PC-3 (cell line): ENCODE data around the gene PPP6R2. TPM values are rescaled to one million over a fixed set of nuclear protein-coding genes. Genes with fewer than 3 reads are reported as not detected.

Source experiments
- ATAC-seq: fragments of 200-7000 bp; cut with Tn5 transposase; 2 replicates; pipeline ENCODE4 v1.9.1; 2020; ENCODE audit warnings: mild to moderate bottlenecking, moderate library complexity
- BruUV-seq: library from RNA; stranded (reverse); fragments of 400-500 nt; replicated peaks from 2 replicates; lab custom pipeline; 2021; lab: Mats Ljungman, UMichigan
- CTCF ChIA-PET: fragments of 300-600 bp; sonication (Branson Sonifier 250); formaldehyde crosslinking; loops from one replicate; lab custom pipeline; 2022; ENCODE audit warnings: antibody characterized with exemption; lab: Charles Lee
- POLR2A ChIA-PET: fragments of 300-600 bp; sonication (Branson Sonifier 250); formaldehyde crosslinking; loops from one replicate; lab custom pipeline; 2022; ENCODE audit warnings: antibody characterized with exemption; ENCODE audit not compliant: unreplicated experiment; lab: Charles Lee
- DNase-seq: peaks from one replicate; pipeline ENCODE4 v3.0.0-alpha.2; 2015
- H2AFZ ChIP-seq: fragments of 300-600 bp; sonication (generic); 2 replicates; pipeline ENCODE4 v1.6.0; 2016; ENCODE audit warnings: antibody characterized with exemption, low read length
- H3F3A ChIP-seq: fragments of 300-600 bp; sonication (generic); one replicate; pipeline ENCODE4 v1.6.0; 2017; ENCODE audit warnings: antibody characterized with exemption, low read length, control low read depth, mild to moderate bottlenecking; ENCODE audit not compliant: unreplicated experiment
- H3K27ac ChIP-seq: fragments of 300-600 bp; sonication (generic); 2 replicates; pipeline ENCODE4 v1.5.1; 2016; ENCODE audit warnings: mild to moderate bottlenecking, low read length
- H3K27me3 ChIP-seq: fragments of 300-600 bp; sonication (generic); 2 replicates; pipeline ENCODE4 v1.6.1; 2016; ENCODE audit warnings: low read length, mixed read lengths
- H3K36me3 ChIP-seq: fragments of 300-600 bp; sonication (generic); 2 replicates; pipeline ENCODE4 v1.6.1; 2016; ENCODE audit warnings: low read depth, mixed run types, low read length, mixed read lengths
- H3K4me1 ChIP-seq: fragments of 300-600 bp; sonication (generic); 2 replicates; pipeline ENCODE4 v1.5.1; 2016; ENCODE audit warnings: low read length; ENCODE audit not compliant: insufficient read depth
- H3K4me2 ChIP-seq: fragments of 300-600 bp; sonication (generic); 2 replicates; pipeline ENCODE4 v1.6.0; 2016; ENCODE audit warnings: low read length
- H3K4me3 ChIP-seq: fragments of 300-600 bp; sonication (generic); 2 replicates; pipeline ENCODE4 v1.5.1; 2016; ENCODE audit warnings: mild to moderate bottlenecking, low read length, mixed read lengths
- H3K79me2 ChIP-seq: fragments of 300-600 bp; sonication (generic); 2 replicates; pipeline ENCODE4 v1.6.1; 2017; ENCODE audit warnings: low read length, mixed read lengths
- H3K9ac ChIP-seq: fragments of 300-600 bp; sonication (generic); 2 replicates; pipeline ENCODE4 v1.6.0; 2016; ENCODE audit warnings: mild to moderate bottlenecking, low read length
- H3K9me2 ChIP-seq: fragments of 300-600 bp; sonication (generic); replicated peaks from 2 replicates; pipeline ENCODE4 v1.6.1; 2016; ENCODE audit warnings: mixed run types, low read length, mixed read lengths
- H3K9me3 ChIP-seq: fragments of 300-600 bp; sonication (generic); 2 replicates; pipeline ENCODE4 v1.6.1; 2016; ENCODE audit warnings: low read length, mixed read lengths
- H4K20me1 ChIP-seq: fragments of 300-600 bp; sonication (generic); 2 replicates; pipeline ENCODE4 v1.6.1; 2016; ENCODE audit warnings: low read length, mixed read lengths
- CTCF ChIP-seq: fragments of 300-600 bp; sonication (generic); conservative IDR thresholded peaks from 2 replicates; pipeline ENCODE4 v1.5.1; 2017; ENCODE audit warnings: antibody characterized with exemption, low read depth, mild to moderate bottlenecking, low read length
- EZH2 ChIP-seq: fragments of 300-600 bp; sonication (generic); IDR thresholded peaks from one replicate; pipeline ENCODE4 v1.6.1; 2017; ENCODE audit warnings: antibody characterized with exemption, mild to moderate bottlenecking, low read length; ENCODE audit not compliant: unreplicated experiment
- EZH2phosphoT487 ChIP-seq: fragments of 300-600 bp; sonication (generic); IDR thresholded peaks from 2 replicates; pipeline ENCODE4 v1.6.1; 2018; ENCODE audit warnings: mild to moderate bottlenecking, antibody characterized with exemption, low read length, borderline replicate concordance
- intact Hi-C: fragments of 100-400 bp; cut with micrococcal nuclease; formaldehyde crosslinking; loops from 2 replicates; pipeline ENCODE4 v1.9.0; 2023
- total RNA-seq: library from RNA; depleted of rRNA; stranded (reverse); fragments of >200 nt; gene quantifications from 2 replicates; pipeline ENCODE4 v1.2.3, GENCODE V29; 2014

Gene PPP6R2
- total RNA-seq, 1 experiment from 2014 or later, result 46.2 TPM

- BruUV-seq, result no TSS peak
- CTCF ChIA-PET, result no interaction called here
- POLR2A ChIA-PET, result no interaction called here
- H3K9me3 ChIP-seq, result no peaks in the 10 kb centered on the region
- ATAC-seq (no peak), DNase-seq (no peak)
- H4K20me1 ChIP-seq, result no peaks in the 10 kb centered on the region
- no peaks in the 10 kb centered on the region for H3K79me2 ChIP-seq
- intact Hi-C loops, result no loop called here
- H3K9ac ChIP-seq, result no peak overlapping the region
- H3K4me2 ChIP-seq, result no peak overlapping the region
- no peaks in the 10 kb centered on the region for H3K9me2 ChIP-seq
- TF ChIP-seq EZH2phosphoT487 (no peak), CTCF (no peak), EZH2 (no peak)
- no peak overlapping the region for H3K4me3 ChIP-seq
- no peaks in the 10 kb centered on the region for H3K27me3 ChIP-seq
- H3F3A ChIP-seq, result no peaks in the 10 kb centered on the region
- peaks cover 5% of the 10 kb centered on the region; the same call in 1 of the 2 replicates for H3K36me3 ChIP-seq
- no peak overlapping the region for H3K27ac ChIP-seq
- H3K4me1 ChIP-seq, result no peaks in the 10 kb centered on the region
- no peak overlapping the region for H2AFZ ChIP-seq
Measured at GRCh38 chr22:50435291-50436014, 92.3 kb downstream of the PPP6R2 start.

- no peaks in the 10 kb centered on the region for H3K9me2 ChIP-seq
- no peaks in the 10 kb centered on the region for H3K27me3 ChIP-seq
- no peak overlapping the region for H2AFZ ChIP-seq
- DNase-seq, result no peak
- intact Hi-C loops, result no loop called here
- ChIA-PET CTCF (no interaction called here), POLR2A (no interaction called here)
- H3F3A ChIP-seq, result no peaks in the 10 kb centered on the region
- H3K79me2 ChIP-seq, result no peaks in the 10 kb centered on the region
- no peak for ATAC-seq
- TF ChIP-seq EZH2phosphoT487 (no peak), CTCF (no peak), EZH2 (no peak)
- no peak overlapping the region for H3K4me3 ChIP-seq
- H3K4me2 ChIP-seq, result no peak overlapping the region
- H3K27ac ChIP-seq, result no peak overlapping the region
- H3K4me1 ChIP-seq, result no peaks in the 10 kb centered on the region
- H4K20me1 ChIP-seq, result no peaks in the 10 kb centered on the region
- no peaks in the 10 kb centered on the region for H3K9me3 ChIP-seq
- H3K36me3 ChIP-seq, result peaks cover under 1% of the 10 kb centered on the region; the same call in 1 of the 2 replicates
- no peak overlapping the region for H3K9ac ChIP-seq
- no TSS peak for BruUV-seq
Measured at GRCh38 chr22:50436015-50436830, 93.1 kb downstream of the PPP6R2 start.
